Inflammatory macrophage (primary cell): Measurements from ENCODE around the gene UBL4A.
A peak's percentile ranks its signal among the peaks of the same experiment; 100 is the strongest.

Experiments
- DNase-seq, 2 donors: peaks; one replicate each; pipeline ENCODE4 v3.0.0-alpha.2; 2020 to 2022

UBL4A gene

DNA sequence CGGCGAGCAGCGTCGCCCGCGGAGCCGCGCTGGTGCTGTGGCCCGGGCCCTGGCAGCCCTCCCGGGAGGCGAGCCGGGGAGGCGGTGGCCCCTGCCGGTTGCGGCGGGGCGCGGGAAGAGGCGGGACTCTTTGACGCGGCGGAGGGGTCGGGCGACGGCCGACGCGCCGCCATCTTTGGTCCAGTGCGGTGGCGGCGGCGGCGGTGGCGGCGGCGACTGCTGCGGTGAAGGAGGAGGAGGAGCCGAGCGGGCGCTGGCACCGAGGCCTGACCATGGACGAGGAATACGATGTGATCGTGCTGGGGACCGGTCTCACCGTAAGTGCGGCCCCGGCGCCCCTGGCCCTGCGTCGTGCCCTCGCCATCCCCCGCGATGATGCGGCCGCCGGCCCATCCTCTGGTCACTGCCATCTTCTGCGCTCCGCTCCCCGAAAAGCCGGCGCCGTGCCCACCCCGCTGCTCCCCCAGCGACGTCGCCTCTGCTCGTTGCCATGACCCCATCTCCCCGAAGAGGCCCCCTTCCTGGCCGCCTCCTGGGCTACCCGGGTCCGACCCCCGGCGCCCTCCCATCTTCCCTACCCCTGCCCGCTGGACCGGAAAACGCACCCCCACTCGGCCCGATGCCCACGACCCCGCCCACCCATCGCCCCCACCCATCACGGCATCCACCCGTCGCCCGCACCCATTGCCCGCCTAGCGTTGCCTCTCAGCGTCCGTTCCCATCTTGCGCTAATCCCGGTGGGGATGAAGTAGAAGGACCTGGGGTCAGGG lies 49.2 kb downstream of the UBL4A start, which contains the start of gene GDI1:
TSS of gene GDI1 (plus strand) at position 172 of the 770 bp plus-strand sequence. CDS start at position 273, 101 bp downstream.
- DNase-seq, result peak in 1 of 2 donors; percentile 37

DNA sequence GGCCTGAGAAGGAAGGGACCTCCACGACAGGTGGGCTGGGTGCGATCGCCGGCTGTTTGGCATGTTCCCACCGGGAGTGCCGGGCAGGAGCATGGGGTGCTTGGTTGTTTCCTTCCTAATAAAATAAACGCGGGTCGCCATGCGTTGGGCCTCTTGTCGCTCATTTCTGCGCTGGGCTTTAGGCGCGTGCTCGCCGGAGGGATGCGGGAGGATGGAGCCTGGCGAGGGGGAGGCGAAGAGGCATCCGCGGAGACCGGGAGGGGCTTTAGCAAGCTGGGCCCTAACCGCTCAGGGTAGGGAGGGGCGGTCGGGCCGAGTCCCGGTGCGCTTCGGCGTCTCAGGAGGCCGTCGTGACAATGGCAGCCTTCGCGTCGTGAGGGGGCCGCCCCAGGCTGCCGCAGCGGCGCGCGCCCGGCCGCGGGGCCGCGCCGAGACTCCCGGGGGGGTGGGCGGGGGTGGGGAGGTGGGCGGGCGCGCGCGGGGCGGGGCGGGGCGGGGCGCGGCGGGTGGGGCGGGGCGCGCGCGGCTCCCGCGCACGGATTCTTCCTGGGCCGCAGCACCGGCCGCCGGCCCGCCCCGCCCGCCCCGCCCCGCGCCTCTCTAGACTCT lies 49.9 kb downstream of the UBL4A start:
- peak in 1 of 2 donors; percentile 51 for DNase-seq

DNA sequence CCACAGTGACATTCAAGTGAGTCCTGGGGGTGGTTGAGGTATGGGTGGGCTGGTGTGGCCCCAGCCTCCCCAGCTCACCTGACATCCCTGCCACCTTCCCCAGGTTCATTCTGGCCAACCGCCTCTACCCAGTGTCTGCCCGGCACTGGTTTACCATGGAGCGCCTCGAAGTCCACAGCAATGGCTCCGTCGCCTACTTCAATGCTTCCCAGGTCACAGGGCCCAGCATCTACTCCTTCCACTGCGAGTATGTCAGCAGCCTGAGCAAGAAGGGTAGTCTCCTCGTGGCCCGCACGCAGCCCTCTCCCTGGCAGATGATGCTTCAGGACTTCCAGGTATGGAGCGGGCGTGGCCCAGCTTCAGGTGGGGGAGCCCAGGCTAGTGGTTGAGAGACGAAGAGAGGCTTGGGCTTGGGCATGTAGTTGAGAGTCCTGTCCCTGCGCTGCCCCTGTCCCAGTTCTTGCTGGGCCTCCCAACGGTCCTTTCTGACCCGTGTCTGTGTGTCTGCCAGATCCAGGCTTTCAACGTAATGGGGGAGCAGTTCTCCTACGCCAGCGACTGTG lies 51.2 kb downstream of the UBL4A start:
- no peak for DNase-seq

DNA sequence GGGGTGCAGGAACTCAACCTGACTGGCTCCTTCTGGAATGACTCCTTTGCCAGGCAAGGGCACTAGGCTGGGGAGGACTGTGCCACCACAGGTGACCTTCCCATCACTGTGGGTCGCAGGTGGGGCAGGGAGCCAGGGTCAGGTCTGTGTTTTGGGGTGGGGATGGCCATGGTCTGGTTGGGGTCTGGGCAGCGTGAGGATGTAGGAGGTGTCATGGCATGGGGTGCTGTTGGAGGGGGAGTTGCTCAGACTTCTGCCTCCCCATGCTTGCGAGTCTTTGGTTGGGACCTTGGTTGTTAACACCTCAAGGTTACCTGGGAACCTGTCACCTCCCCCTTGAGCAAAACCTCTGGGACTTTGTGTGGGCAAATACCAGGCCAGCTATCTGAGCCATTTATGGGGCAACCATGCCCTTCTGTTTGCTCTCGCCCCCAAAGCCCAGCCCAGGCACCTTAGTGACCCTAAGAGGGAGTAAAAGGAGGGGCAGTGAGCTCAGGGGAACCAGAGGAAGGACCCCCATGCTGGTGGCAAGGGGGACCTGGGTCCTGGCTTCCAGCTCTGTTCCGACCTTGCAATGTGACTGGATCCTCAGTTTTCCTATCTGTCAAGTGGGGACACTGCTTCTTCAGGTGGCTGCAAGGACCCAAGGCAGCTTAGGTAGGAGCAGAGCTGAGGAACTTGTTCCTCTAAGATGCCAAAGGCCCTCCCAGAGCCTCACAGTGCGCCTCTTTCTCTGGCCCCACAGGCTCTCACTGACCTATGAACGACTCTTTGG lies 51.8 kb downstream of the UBL4A start:
- no peak for DNase-seq
